Retinal pigment epithelial cell (primary cell): ENCODE data around the gene FHL5.
"Not testable (repeated sequence)": the region's sequence is repeated elsewhere in the genome, so short reads cannot be mapped to it uniquely, and the experiment has no call there.

ENCODE experiments used
- DNase-seq: peaks from one replicate; pipeline ENCODE4 v3.0.0-alpha.2; 2010; ENCODE audit warnings: low read depth
- H3K4me3 ChIP-seq: 2 replicates; pipeline ENCODE4 v1.5.1; 2011; ENCODE audit warnings: mild to moderate bottlenecking, low read length, control low read depth, moderate library complexity
- CTCF ChIP-seq: conservative IDR thresholded peaks from 2 replicates; pipeline ENCODE4 v1.5.1; 2011; ENCODE audit warnings: low read depth, low read length, control low read depth, inconsistent platforms

Gene FHL5

GRCh38 chr6:96624957-96625356, 62.0 kb downstream of the FHL5 start:
- H3K4me3 ChIP-seq, result no peak overlapping the region
- DNase-seq, result no peak
- TF ChIP-seq CTCF, result no peak

GRCh38 chr6:96626759-96627364, 63.9 kb downstream of the FHL5 start:
- H3K4me3 ChIP-seq, result no peak overlapping the region
- peak; percentile 46 for DNase-seq
- peak; percentile 36 for TF ChIP-seq CTCF

GRCh38 chr6:96631248-96631647, 68.3 kb downstream of the FHL5 start:
- no peak for DNase-seq
- TF ChIP-seq CTCF, result no peak
- no peak overlapping the region for H3K4me3 ChIP-seq

GRCh38 chr6:96637979-96638378, 75.1 kb downstream of the FHL5 start:
- H3K4me3 ChIP-seq, DNase-seq: not testable (repeated sequence)

- TF ChIP-seq CTCF, result no peak
- H3K4me3 ChIP-seq, result no peak overlapping the region
- DNase-seq, result no peak
Measured at GRCh38 chr6:96645106-96645505, 82.2 kb downstream of the FHL5 start.

- H3K4me3 ChIP-seq, result no peak overlapping the region
- no peak for DNase-seq
- TF ChIP-seq CTCF, result no peak
Measured at GRCh38 chr6:96649926-96650325, 87.0 kb downstream of the FHL5 start.

GRCh38 chr6:96651816-96652215, 88.9 kb downstream of the FHL5 start:
- no peak for TF ChIP-seq CTCF
- DNase-seq, result no peak
- no peak overlapping the region for H3K4me3 ChIP-seq

GRCh38 chr6:96652552-96652951, 89.6 kb downstream of the FHL5 start:
- H3K4me3 ChIP-seq, result no peak overlapping the region
- no peak for TF ChIP-seq CTCF
- DNase-seq, result no peak
